MV-4-11 (cell line): ENCODE results near the gene CAPN5.
A peak's percentile ranks its signal among the peaks of the same experiment; 100 is the strongest.

Experiments used
- DNase-seq: peaks from one replicate; lab custom pipeline; 2025; lab: John Stamatoyannopoulos, UW

CAPN5 gene

DNA sequence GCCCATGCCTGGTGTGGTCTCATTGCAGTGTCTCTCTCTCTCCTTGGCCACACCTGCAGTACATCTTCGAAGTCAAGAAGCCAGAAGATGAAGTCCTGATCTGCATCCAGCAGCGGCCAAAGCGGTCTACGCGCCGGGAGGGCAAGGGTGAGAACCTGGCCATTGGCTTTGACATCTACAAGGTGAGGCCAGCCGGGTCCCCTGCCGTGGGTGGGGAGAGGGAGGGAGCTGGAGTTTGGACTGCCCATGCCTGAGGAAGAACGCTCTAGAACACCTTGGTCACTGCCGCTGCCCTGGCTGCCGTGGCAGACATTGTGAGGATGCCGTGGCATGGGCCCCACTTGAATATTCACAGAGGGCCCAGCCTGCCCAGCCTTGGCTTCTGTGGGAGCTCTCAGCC, 52.2 kb downstream of the CAPN5 start:
- DNase-seq: no peak

DNA sequence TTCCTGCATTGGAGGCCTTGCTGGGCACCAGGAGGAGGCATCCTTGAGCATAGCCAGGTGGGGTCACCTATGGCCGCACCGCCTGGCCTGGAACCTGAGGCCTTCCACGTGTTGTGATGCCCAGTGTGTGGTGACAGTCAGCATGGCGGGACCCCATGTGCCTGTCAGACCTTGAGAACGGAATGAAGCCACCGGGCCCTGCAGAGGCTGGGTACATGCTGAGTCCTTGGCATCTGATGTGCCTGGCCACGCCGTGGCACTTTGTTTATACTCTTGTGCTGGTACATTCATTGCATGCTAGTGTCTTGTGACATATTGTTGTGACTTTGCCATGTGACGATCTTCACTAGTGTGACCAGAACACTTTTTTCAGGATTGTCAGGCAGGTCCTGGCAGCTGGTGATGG, 52.8 kb downstream of the CAPN5 start:
- no peak for DNase-seq

DNA sequence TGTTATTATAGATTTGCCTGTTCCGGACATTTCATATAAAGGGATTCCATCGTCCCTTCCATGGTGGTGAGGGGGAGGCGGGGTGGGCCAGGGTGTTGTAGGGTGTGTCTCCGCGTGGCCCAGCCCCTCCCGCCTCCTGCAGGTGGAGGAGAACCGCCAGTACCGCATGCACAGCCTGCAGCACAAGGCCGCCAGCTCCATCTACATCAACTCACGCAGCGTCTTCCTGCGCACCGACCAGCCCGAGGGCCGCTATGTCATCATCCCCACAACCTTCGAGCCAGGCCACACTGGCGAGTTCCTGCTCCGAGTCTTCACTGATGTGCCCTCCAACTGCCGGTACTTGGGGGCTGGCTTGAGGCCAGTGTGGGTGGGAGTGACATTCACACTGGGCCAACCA, 53.8 kb downstream of the CAPN5 start:
- DNase-seq: no peak

DNA sequence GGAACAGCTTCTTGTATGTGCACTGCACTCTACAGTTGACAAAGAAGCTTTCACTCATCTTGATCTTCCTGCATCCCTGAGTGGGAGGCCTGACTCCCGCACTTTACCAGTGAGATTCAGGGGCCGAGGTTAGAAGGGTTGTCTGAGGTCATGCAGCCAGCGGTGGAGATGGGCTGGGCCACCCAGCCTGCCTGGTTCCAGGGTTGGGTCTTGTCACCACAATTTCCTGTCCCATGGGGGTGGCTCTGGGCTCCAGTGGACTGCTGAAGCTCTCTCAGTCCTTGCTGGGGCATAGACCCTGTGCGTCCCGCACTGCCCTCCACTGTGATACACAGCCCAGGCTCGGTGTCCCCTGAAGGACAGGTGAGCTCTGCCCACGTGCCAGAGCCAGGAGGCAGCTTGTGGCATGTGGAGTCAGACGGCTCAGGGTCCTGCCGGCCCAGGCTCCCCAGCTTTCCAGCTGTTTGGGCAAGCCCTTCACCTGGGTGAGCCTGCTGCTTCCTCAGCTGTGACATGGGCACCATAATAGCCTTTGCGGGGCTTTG, 54.4 kb downstream of the CAPN5 start:
- DNase-seq: no peak

DNA sequence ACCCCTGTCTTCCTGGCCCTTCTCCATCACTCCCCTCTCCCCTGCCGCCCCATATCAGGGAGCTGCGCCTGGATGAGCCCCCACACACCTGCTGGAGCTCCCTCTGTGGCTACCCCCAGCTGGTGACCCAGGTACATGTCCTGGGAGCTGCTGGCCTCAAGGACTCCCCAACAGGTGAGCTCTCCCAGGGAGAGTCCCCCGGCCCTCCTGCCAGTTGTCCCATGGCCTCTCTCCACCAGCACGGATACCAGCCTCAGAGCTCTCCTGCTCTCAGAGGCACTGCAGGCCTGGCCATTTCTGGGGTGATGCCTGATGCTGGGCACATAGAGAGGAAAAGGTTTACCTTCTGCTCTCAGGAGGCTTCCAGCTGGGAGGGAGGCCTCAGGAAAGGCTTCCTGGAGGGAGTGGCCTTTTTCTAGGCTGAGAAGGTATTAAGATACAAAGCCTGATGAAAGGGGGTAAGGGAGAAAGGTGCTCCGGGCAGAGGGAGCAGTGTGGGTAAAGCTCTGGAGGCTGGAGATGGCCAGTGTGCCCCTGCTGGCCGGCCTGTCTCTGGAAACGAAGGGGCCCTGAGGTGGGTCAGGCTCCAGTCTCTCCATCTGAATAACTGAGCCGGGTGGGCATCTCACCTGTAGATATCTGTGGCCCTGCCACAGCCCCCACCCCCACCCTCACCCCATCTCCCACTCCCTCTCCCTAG, 55.3 kb downstream of the CAPN5 start:
- DNase-seq: no peak

DNA sequence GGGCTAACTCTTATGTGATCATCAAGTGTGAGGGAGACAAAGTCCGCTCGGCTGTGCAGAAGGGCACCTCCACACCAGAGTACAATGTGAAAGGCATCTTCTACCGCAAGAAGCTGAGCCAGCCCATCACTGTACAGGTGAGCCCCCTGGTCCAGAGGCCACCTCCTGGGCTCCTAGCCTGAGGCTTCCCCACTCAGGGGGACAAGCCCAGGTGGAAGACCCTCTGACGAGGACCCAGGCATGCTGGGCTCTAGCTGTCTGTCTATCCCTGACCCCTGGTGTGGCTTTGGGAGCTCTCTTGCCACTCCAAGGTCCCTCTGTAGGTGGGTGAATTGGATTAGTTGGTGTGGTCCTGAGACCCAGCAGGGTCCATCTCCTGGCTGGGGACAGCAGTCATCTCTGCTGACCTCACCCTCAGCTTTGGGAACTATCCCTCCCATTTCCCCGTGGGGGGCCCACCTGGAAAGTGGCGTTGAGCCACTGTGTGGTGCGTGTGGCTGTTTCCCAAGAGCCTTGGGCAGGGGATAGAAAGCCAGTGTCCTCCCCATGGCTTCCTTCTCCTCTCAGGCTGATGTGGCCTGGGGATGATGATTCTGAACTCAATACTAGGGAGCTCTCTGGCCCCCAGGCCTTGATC, 55.9 kb downstream of the CAPN5 start:
- DNase-seq: no peak

DNA sequence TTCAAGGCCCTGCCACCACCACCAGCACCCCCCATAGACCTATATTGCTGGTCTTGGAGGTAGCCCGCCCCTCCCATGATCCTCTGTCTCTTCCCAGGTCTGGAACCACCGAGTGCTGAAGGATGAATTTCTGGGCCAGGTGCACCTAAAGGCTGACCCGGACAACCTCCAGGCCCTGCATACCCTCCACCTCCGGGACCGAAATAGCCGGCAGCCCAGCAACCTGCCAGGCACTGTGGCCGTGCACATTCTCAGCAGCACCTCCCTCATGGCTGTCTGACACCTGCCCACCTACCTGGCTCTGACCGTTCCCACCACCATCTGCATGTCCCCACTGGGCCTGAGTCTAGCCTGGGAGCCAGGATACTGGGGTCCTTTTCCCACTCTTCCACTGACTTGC, 56.8 kb downstream of the CAPN5 start:
- DNase-seq: no peak

DNA sequence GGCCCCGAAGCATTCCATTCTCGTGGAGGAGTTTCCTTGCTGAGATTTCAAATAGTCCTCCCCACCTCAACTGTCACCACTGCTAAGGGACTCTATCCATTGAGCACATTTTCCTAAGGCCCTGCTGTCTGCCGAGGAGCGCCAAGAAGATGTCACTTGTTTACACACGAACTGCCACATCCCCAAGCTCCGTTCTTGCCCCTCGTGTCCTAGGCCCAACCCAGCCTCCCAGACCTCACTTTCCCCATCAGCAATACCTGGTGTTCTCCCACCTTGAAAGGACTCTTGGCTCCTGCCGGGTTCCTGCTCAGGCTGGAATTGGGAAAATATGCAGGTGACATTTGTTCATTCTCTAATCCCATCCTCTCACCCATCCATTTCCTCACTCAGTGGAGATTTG, 57.3 kb downstream of the CAPN5 start:
- DNase-seq: no peak

DNA sequence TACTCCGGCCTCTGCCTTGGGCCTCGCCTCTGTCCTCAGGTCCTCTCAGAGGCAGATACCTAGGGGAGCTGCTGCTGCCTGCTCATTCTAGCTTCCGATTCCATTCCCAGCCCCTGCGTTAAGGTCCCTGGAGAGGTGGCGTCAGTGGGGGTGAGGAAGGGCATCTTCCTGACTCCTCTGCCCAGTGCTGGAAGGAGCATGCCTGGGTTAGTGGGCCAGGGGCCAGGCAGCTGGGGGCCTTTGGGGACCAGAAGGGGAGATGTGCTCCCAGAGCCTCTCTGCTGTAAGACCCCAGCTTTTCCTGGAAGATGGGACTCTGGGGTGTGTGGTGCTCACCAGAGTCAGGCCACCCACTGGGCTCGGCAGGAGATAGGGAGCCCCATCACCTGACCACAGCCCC, 57.7 kb downstream of the CAPN5 start:
- no peak for DNase-seq

DNA sequence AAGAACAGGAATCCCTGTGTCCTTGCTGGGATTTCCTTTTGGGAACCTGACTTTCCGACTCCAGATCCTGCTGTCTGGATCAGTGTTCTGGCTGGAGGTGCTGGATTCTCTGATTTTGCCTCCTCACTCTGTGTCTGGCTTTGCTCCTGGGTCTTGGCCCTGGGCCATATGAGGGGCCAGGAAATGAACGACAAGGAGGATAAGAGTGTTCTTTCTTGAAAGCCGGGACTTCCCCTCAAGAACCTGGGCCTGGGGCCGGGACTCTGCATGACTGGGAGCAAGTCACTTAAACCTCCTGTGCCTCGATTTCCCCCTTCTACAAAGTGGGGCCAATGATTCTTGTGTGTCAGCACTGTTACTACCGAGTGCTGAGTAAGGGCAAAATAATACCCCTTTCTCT, 58.4 kb downstream of the CAPN5 start:
- no peak for DNase-seq

DNA sequence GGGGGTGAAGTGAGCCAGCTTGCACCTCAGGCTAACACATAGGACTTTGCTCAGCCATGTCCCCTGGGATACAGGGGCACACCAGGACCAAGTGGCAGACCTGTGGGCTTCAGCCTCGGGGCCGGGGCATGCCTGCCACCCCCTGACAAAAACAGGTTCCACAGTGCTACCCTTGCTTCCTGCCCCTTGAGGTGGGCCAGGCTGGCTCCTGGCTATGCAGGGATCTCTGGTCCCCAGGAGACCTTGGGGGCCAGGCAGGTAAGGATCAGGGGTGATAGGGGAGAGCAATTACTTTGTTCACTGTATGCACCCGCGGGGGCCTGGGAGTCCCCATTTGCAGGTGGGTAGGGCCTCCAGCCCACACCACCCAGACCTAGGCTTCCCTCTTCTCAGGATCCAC, 58.9 kb downstream of the CAPN5 start:
- DNase-seq: no peak

DNA sequence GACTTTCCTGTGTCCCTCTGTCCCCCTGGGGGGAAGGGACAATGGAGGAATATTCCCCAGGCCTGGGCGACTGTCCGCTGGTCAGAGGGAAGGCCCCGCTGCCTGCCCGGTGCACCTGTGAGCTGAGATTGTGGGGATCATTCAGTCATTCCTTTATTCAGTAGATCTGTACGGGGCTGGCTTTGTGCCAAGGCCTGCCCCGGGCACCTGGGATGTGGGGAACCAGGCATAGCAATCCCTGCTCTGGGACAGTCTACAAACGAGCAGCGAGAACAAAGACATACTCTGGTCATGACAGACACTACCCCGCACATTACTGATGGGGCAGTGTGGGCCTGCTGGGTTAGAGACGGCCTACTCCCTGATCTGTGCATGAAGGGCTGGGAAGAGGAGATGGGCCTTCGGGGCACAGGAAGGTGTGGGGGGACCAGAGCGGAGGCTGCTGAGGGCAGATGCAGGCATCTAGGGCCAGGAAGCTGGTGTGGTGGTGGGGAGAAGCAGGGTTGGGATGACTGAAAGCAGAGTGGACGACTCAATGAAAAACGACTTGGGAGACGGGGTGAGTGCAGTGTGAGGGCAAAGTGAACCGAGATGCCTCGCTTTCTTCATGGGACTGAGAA, 59.5 kb downstream of the CAPN5 start:
- DNase-seq: no peak

DNA sequence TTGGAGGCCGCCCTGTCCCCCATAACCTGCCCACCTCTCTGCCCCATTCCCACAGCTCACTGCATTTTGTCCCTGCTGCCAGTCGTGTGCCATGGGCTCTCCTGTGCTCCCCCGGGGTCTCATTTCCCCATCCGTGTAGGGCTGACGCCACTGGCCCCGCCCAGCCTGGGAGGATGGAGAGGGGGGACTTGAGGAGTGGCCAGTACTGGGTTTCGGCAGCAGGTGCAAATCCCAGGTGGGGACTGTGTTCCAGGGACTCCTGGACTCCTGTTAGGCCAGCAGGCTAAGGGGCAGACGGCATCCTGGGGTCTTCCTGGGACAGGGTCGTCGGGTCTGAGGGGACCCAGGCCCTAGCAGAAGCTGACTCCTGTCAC, 60.1 kb downstream of the CAPN5 start:
- DNase-seq: no peak

DNA sequence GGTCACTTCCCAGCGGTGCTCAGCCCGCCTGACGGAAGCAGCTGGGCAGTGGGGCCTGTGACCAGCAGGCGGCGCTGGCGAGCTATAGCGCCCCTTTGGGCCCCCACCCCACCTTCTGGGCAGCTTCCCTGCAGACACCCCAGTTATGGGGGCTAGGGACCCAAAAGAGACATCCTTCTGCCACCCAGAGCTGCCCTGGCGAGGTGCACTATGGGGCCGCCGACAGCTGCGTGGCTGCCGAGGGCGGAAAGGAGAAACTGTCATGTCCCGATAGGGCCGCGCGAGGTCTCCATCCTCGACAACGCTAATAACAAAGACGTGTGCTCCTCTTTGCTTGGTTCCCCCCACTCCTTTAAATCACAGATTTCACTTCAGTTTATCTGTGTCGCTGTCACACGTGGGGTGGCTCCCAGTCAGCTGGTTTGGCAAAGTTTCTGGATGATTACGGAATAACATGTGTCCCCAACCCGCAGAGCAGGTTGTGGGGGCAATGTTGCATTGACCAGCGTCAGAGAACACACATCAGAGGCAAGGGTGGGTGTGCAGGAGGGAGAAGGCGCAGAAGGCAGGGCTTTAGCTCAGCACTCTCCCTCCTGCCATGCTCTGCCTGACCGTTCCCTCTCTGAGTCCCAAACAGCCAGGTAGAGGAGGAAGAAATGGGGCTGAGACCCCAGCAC, 60.6 kb downstream of the CAPN5 start:
- DNase-seq: peak; percentile 31

DNA sequence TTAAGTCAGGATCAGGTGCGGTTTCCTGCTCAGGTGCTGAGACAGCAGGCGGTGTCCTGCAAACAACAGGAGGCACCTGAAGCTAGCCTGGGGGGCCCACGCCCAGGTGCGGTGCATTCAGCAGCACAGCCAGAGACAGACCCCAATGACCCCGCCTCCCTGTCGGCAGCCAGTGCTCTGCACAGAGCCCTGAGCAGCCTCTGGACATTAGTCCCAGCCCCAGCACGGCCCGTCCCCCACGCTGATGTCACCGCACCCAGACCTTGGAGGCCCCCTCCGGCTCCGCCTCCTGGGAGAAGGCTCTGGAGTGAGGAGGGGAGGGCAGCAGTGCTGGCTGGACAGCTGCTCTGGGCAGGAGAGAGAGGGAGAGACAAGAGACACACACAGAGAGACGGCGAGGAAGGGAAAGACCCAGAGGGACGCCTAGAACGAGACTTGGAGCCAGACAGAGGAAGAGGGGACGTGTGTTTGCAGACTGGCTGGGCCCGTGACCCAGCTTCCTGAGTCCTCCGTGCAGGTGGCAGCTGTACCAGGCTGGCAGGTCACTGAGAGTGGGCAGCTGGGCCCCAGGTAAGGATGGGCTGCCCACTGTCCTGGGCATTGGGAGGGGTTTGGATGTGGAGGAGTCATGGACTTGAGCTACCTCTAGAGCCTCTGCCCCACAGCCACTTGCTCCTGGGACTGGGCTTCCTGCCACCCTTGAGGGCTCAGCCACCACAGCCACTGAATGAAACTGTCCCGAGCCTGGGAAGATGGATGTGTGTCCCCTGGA, 61.3 kb downstream of the CAPN5 start, which contains the start of gene MYO7A:
Gene MYO7A, plus strand, starts transcription at position 327 of the 772 bp plus-strand sequence. CDS start 2,389 bp downstream, outside the sequence.
- no peak for DNase-seq

DNA sequence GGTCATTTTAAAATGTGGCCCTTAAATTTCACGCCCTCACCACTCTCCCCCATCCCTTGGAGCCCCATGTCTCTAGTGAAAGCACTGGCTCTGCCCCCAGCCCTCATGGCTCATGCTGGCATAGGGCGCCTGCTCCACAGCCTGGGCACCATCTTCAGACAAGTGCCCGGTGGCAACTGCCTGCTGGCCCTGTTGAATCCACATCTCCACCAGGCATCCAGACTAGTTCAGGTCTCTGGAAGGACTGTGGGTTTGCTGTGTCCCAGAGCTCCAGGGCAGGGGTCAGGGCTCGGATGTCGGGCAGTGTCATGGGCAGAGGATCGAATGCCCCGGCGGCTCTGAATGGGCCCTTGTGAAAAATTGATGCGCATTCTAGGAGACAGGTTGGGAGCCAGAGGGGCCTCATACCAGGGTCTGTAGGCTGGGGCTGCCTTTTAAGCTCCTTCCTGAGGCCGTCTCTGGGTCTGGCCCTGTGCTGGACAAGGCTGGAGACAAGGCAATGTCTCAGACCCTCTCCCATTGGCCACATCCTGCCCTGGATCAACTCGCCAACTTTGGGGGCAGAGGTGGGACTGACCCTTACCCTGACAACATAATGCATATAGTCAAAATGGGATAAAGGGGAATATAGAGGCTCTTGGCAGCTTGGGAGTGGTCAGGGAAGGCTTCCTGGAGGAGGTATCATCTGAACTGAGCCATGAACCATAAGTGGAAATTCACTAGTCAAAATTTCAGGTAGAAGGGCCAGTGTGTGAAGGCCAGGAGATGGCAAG, 62.5 kb downstream of the CAPN5 start:
- no peak for DNase-seq

DNA sequence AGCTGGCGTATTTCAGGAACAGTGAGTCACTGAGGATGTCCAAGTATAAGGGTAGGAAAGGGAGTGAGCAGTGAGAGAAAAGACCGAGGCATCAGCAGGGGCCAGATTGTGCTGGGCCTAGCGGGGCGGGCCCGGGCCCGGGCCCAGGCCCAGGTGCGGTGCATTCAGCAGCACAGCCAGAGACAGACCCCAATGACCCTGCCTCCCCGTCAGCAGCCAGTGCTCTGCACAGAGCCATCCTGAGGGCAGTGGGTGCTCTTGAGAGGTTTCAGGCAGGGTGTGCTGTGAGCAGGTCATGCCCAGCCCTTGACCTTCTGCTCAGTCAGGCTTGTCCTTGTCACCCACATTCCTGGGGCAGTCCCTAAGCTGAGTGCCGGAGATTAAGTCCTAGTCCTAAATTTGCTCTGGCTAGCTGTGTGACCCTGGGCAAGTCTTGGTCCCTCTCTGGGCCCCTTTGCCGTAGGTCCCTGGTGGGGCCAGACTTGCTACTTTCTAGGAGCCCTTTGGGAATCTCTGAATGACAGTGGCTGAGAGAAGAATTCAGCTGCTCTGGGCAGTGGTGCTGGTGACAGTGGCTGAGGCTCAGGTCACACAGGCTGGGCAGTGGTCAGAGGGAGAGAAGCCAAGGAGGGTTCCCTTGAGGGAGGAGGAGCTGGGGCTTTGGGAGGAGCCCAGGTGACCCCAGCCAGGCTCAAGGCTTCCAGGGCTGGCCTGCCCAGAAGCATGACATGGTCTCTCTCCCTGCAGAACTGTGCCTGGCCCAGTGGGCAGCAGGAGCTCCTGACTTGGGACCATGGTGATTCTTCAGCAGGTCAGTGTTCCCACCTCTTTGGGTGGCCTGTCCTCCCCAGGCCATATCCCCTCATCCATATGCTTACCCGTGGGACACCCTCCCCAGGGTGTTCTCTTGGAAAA, 63.3 kb downstream of the CAPN5 start:
- DNase-seq: no peak

DNA sequence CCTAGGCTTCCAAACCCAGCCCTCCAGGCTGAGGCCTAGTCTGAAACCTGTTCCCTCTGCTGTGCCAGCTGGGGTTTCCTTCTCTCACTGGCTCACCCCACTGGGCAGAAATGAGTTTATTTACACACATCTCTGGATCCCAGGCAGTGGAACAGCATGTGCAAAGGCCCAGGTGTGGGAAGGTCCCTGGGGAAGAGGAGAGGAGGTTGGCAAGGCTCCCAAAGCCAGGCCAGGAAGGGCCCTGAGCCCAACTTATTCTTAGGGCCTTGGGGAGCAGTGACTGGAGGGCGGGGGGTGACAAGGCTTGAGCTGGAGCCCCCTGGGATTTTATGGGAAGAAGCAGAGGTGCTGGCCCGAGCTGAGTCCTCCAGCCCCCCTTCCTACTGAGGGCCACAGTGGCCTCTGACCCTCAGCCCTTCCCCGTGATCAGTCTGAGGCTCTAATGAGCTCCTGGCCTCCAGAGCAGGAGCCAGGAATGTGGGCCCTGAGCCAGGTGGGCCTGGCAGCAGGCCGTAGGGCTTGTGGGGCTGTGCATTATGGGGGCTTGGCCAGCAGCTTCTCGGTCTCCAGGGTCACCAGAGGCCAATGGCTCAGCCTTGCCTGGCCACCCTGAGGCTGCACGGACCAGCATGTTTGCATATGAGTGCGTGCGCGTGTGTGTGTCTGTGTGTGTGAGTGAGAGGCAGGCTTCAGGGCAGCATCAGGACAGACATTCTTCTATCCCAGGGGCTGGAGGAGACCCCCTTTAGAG, 64.2 kb downstream of the CAPN5 start:
- no peak for DNase-seq

DNA sequence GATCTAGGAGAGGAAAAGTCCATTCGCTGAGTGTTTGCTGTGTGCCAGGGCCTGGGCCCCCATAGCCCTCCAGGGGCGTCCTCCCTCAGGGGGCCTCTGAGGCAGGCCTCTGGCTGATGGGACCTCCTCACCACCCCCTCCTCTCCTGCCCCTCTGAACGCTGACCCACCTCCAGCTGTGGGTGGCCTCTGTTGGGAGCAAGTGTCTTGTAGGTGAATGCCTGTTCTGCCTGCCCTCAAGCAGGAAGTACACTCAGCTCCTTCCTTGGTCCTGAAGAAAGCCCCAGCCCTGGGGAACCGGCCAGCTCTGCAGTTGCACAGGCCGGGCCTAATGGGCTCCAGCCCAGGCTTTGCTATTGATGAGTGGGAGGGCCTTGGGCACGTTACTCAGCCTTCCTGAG, 64.8 kb downstream of the CAPN5 start:
- no peak for DNase-seq
